HepG2 (cell line): Measurements from ENCODE around the gene EYA3. TPM values are rescaled to one million over a fixed set of nuclear protein-coding genes. Genes with fewer than 3 reads are reported as not detected.

Experiments used
- ATAC-seq: fragments of 200-7000 bp; cut with Tn5 transposase; 3 replicates; pipeline ENCODE4 v1.9.1; 2020; ENCODE audit warnings: mild to moderate bottlenecking, moderate library complexity
- BruUV-seq: library from RNA; stranded (reverse); fragments of 400-500 nt; replicated peaks from 2 replicates; lab custom pipeline; 2021; lab: Mats Ljungman, UMichigan
- CTCF ChIA-PET: fragments of 300-600 bp; formaldehyde crosslinking; extraction: SDS; loops from one replicate; lab custom pipeline; 2021; ENCODE audit warnings: low total read pairs, inconsistent platforms, low intra/inter-chr PET ratio; lab: Yijun Ruan, JAX
- POLR2A ChIA-PET: fragments of 350-600 bp; sonication (Branson Sonifier 250); formaldehyde crosslinking; loops from one replicate; lab custom pipeline; 2020; ENCODE audit warnings: antibody characterized with exemption, inconsistent platforms; lab: Yijun Ruan, JAX
- DNase-seq: peaks from one replicate; pipeline ENCODE4 v3.0.0-alpha.2; 2015; ENCODE audit warnings: low spot score
- FAIRE-seq: peaks from 3 replicates; lab custom pipeline; 2011; peaks lifted over from hg19 to GRCh38; lab: Jason Lieb, UNC
- H2AFZ ChIP-seq: one replicate; pipeline ENCODE4 v1.6.1; 2011; ENCODE audit warnings: low read length, inconsistent platforms
- H3K27ac ChIP-seq: fragments of 300-600 bp; 3 replicates; pipeline ENCODE4 v1.8.0; 2011; ENCODE audit warnings: mixed run types, mild to moderate bottlenecking, mixed read lengths, low read length, inconsistent platforms; ENCODE audit not compliant: insufficient read depth; ENCODE audit errors: extremely low read length
- H3K27me3 ChIP-seq, 2 experiments: fragments of 200-600 bp in 1 of 2; 2 replicates in 1 of 2; 3 replicates in 1 of 2; pipeline versions ENCODE4 v1.6.0 to v1.8.0; 2011; ENCODE audit warnings: low read length in 2 of 2, mild to moderate bottlenecking in 2 of 2, moderate library complexity in 2 of 2, inconsistent platforms in 1 of 2; ENCODE audit not compliant: insufficient read depth in 2 of 2, control insufficient read depth in 1 of 2
- H3K36me3 ChIP-seq, 2 experiments: fragments of 200-600 bp in 1 of 2; replicated peaks in 1 of 2; 2 replicates in 1 of 2; 3 replicates in 1 of 2; pipeline versions ENCODE4 v1.5.1 to v1.8.0; 2011; ENCODE audit warnings: low read length in 2 of 2, inconsistent platforms in 1 of 2; ENCODE audit not compliant: insufficient read depth in 2 of 2, control insufficient read depth in 1 of 2
- H3K4me1 ChIP-seq: 2 replicates; pipeline ENCODE4 v1.5.1; 2012; ENCODE audit warnings: low read length, inconsistent platforms; ENCODE audit not compliant: insufficient read depth
- H3K4me2 ChIP-seq: 2 replicates; pipeline ENCODE4 v1.6.0; 2011; ENCODE audit warnings: low read depth, low read length, inconsistent platforms
- H3K4me3 ChIP-seq, 3 experiments: fragments of 200-600 bp in 1 of 3; sonication (generic), shearing (Covaris generic) in 1 of 3; replicated peaks in 1 of 3; 2 replicates each; pipeline ENCODE4 v1.5.1; 2011 to 2016; ENCODE audit warnings: low read length in 3 of 3, inconsistent platforms in 2 of 3, low read depth in 2 of 3, mild to moderate bottlenecking in 2 of 3, control low read depth in 1 of 3, mixed read lengths in 1 of 3; ENCODE audit not compliant: insufficient read depth in 1 of 3
- H3K79me2 ChIP-seq: one replicate; pipeline ENCODE4 v1.6.1; 2011; ENCODE audit warnings: low read length, inconsistent platforms; ENCODE audit not compliant: insufficient read depth
- H3K9ac ChIP-seq: 2 replicates; pipeline ENCODE4 v1.6.0; 2011; ENCODE audit warnings: mild to moderate bottlenecking, low read depth, low read length, inconsistent platforms; ENCODE audit not compliant: insufficient read depth
- H3K9me3 ChIP-seq: 2 replicates; pipeline ENCODE4 v1.5.1; 2012; ENCODE audit warnings: mild to moderate bottlenecking, low read length
- H4K20me1 ChIP-seq: 2 replicates; pipeline ENCODE4 v1.6.0; 2011; ENCODE audit warnings: inconsistent platforms, mild to moderate bottlenecking, low read length, moderate library complexity; ENCODE audit not compliant: insufficient read depth
- DPF2 ChIP-seq: sonication (generic); formaldehyde crosslinking; IDR thresholded peaks from 2 replicates; pipeline ENCODE4 v1.4.0; 2020; ENCODE audit warnings: mild to moderate bottlenecking, low read depth, missing genetic modification reagents, borderline replicate concordance
- DRAP1 ChIP-seq: IDR thresholded peaks from 2 replicates; pipeline ENCODE4 v1.6.1; 2016; ENCODE audit warnings: missing genetic modification reagents, missing compliant biosample characterization
- TFDP2 ChIP-seq: sonication (generic); formaldehyde crosslinking; IDR thresholded peaks from 2 replicates; pipeline ENCODE4 v1.4.0; 2020; ENCODE audit warnings: missing genetic modification reagents
- YEATS2 ChIP-seq: sonication (generic); formaldehyde crosslinking; IDR thresholded peaks from 2 replicates; pipeline ENCODE4 v1.4.0; 2020; ENCODE audit warnings: missing genetic modification reagents, borderline replicate concordance
- ZBTB20 ChIP-seq: sonication (generic); formaldehyde crosslinking; IDR thresholded peaks from 2 replicates; pipeline ENCODE4 v1.8.1; 2023; ENCODE audit warnings: missing genetic modification reagents, low read depth, mild to moderate bottlenecking, borderline replicate concordance
- ZC3H4 ChIP-seq: sonication (generic); formaldehyde crosslinking; IDR thresholded peaks from 2 replicates; pipeline ENCODE4 v1.4.0; 2020; ENCODE audit warnings: missing genetic modification reagents, borderline replicate concordance
- ZNF547 ChIP-seq: sonication (generic); formaldehyde crosslinking; IDR thresholded peaks from 2 replicates; pipeline ENCODE4 v1.5.1; 2020; ENCODE audit warnings: mild to moderate bottlenecking, missing genetic modification reagents
- WGBS: methylation state at CpG from one replicate; pipeline ENCODE4 v1.1.6; 2017; ENCODE audit warnings: low lambda C conversion rate; 5-methylcytosine and 5-hydroxymethylcytosine counted together
- in situ Hi-C: cut with HindIII; loops from 2 replicates; pipeline ENCODE4 v1.10.0; 2017; ENCODE audit warnings: low pct_unique_long_range_greater_than_20kb; ENCODE audit not compliant: extremely low pct_ligation_motif_present
- intact Hi-C: fragments of 100-400 bp; cut with micrococcal nuclease; formaldehyde crosslinking; loops from one replicate; pipeline ENCODE4 v1.10.0; 2022; ENCODE audit not compliant: unreplicated experiment
- polyA plus RNA-seq, 8 experiments: library from polyadenylated mRNA; depleted of rRNA in 3 of 8; stranded (reverse) in 7 of 8; unstranded in 1 of 8; fragments of >200 nt; fragmentation: Illumina TruSeq in 4 of 8; extraction: Trizol in 4 of 8; gene quantifications; 2 replicates each; pipeline versions ENCODE4 v1.2.1 to v1.2.3, GENCODE V29; 2011 to 2016; ENCODE audit warnings: low read depth in 4 of 8, missing spikeins in 1 of 8, mixed read lengths in 1 of 8; ENCODE audit not compliant: insufficient read depth in 1 of 8
- total RNA-seq, 5 experiments: library from RNA; depleted of rRNA; stranded (reverse); fragments of >200 nt; fragmentation: Illumina TruSeq; extraction: Trizol; gene quantifications; 2 replicates each; pipeline ENCODE4 v1.2.3, GENCODE V29; 2016; ENCODE audit warnings: low read depth in 1 of 5
- TF ChIP-seq, protein P1 (sequence below), 2 experiments: sonication (generic) in 1 of 2; formaldehyde crosslinking in 1 of 2; IDR thresholded peaks; 2 replicates each; pipeline versions ENCODE4 v1.5.1 to v1.6.1; 2011 to 2020; ENCODE audit warnings: borderline replicate concordance in 1 of 2, low read depth in 1 of 2, low read length in 1 of 2, mild to moderate bottlenecking in 1 of 2, missing genetic modification reagents in 1 of 2, moderate library complexity in 1 of 2
- TF ChIP-seq, protein P2 (sequence below): sonication (generic); formaldehyde crosslinking; IDR thresholded peaks from 2 replicates; pipeline ENCODE4 v1.4.0; 2020; ENCODE audit warnings: missing genetic modification reagents

Gene EYA3
- total and polyA plus RNA-seq, 2 of the 13 experiments (the other 11 are each of a cell fraction or from before 2014, with no cell fraction given) = 13.9 to 19.7 TPM

- FAIRE-seq (no peak), ATAC-seq (no peak), DNase-seq (no peak)
- H3K27ac ChIP-seq = no peak overlapping the region
- in situ Hi-C loops (no loop called here), intact Hi-C loops (no loop called here)
- H3K4me2 ChIP-seq = no peak overlapping the region
- H3K27me3 ChIP-seq = no peaks in the 10 kb centered on the region
- H3K4me1 ChIP-seq = peaks cover 25% of the 10 kb centered on the region
- H3K79me2 ChIP-seq = peaks cover 40% of the 10 kb centered on the region
- no peaks in the 10 kb centered on the region for H3K36me3 ChIP-seq
- no peaks in the 10 kb centered on the region for H4K20me1 ChIP-seq
- POLR2A ChIA-PET = interaction anchor here (1.8 kb wide), 1 partner anchor 12 kb away, joined by 5 read pairs; no protein-coding TSS in a partner anchor
- CTCF ChIA-PET = no interaction called here
- 94% methylated on average over 3 of the region's 3 CpGs for WGBS
- no TSS peak for BruUV-seq
- TF ChIP-seq DRAP1 (CRISPR knock-in tag) = no peak
- no peak for TF ChIP-seq ZBTB20
- TF ChIP-seq YEATS2 (CRISPR knock-in tag) = no peak
- H3K9me3 ChIP-seq = no peaks in the 10 kb centered on the region
- H2AFZ ChIP-seq = no peak overlapping the region
- no peak overlapping the region for H3K9ac ChIP-seq
- H3K4me3 ChIP-seq = no peak overlapping the region
Measured at GRCh38 chr1:28066393-28067154, 21.8 kb downstream of the EYA3 start.

DNA sequence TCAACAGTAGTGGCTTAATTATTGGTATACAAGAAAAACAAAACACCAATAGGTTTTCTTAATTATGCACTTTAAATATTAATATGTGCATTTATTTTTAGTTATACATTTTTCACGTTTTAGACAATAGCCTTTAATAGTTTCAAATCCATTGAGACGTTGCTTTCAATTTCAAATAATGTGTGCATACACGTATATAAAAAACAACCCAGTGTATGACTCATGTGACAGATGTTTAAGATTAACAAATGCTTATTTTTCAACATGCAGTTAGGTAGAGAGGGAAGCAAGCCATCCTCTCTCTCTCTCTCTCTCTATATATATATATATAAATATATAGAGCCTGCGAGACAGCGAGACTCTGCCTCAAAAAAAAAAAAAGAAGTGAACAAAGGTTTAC lies 24.3 kb downstream of the EYA3 start:
- no peaks in the 10 kb centered on the region for H3K36me3 ChIP-seq
- no peaks in the 10 kb centered on the region for H3K9me3 ChIP-seq
- FAIRE-seq (no peak), DNase-seq (no peak), ATAC-seq (no peak)
- no peaks in the 10 kb centered on the region for H4K20me1 ChIP-seq
- no peaks in the 10 kb centered on the region for H3K27me3 ChIP-seq
- no peak overlapping the region for H3K4me3 ChIP-seq
- H2AFZ ChIP-seq = no peak overlapping the region
- CTCF ChIA-PET = no interaction called here
- H3K27ac ChIP-seq = no peak overlapping the region
- WGBS = 94% methylated on average over 5 of the region's 5 CpGs
- in situ Hi-C loops = no loop called here
- peaks cover 30% of the 10 kb centered on the region for H3K79me2 ChIP-seq
- POLR2A ChIA-PET = no interaction called here
- no peak overlapping the region for H3K9ac ChIP-seq
- H3K4me2 ChIP-seq = no peak overlapping the region
- H3K4me1 ChIP-seq = peaks cover 5% of the 10 kb centered on the region; the same call in 1 of the 2 replicates
- intact Hi-C loops = no loop called here
- BruUV-seq = no TSS peak
- TF ChIP-seq TFDP2 (CRISPR knock-in tag) (no peak), ZC3H4 (CRISPR knock-in tag) (no peak), ZNF547 (no peak), DPF2 (CRISPR knock-in tag) (no peak)
- TF ChIP-seq, protein P1, sequence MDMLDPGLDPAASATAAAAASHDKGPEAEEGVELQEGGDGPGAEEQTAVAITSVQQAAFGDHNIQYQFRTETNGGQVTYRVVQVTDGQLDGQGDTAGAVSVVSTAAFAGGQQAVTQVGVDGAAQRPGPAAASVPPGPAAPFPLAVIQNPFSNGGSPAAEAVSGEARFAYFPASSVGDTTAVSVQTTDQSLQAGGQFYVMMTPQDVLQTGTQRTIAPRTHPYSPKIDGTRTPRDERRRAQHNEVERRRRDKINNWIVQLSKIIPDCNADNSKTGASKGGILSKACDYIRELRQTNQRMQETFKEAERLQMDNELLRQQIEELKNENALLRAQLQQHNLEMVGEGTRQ (IDR thresholded peaks at IDR 0.05; ENCODE audit: low read depth, low read length) = no peak
- TF ChIP-seq, protein P1 (CRISPR knock-in tag; IDR thresholded peaks at IDR 0.05; ENCODE audit: borderline replicate concordance) = no peak
- TF ChIP-seq, protein P2, sequence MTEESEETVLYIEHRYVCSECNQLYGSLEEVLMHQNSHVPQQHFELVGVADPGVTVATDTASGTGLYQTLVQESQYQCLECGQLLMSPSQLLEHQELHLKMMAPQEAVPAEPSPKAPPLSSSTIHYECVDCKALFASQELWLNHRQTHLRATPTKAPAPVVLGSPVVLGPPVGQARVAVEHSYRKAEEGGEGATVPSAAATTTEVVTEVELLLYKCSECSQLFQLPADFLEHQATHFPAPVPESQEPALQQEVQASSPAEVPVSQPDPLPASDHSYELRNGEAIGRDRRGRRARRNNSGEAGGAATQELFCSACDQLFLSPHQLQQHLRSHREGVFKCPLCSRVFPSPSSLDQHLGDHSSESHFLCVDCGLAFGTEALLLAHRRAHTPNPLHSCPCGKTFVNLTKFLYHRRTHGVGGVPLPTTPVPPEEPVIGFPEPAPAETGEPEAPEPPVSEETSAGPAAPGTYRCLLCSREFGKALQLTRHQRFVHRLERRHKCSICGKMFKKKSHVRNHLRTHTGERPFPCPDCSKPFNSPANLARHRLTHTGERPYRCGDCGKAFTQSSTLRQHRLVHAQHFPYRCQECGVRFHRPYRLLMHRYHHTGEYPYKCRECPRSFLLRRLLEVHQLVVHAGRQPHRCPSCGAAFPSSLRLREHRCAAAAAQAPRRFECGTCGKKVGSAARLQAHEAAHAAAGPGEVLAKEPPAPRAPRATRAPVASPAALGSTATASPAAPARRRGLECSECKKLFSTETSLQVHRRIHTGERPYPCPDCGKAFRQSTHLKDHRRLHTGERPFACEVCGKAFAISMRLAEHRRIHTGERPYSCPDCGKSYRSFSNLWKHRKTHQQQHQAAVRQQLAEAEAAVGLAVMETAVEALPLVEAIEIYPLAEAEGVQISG = no peak
